ENCODE data around the gene SFXN5.

- TF ChIP-seq CTCF (conservative IDR thresholded peaks at IDR 0.05; ENCODE audit: low read depth, low read length): no peak
- no peak for TF ChIP-seq EZH2phosphoT487 (IDR thresholded peaks at IDR 0.05; ENCODE audit: borderline replicate concordance, low read length)
Observed at GRCh38 chr2:72895154-72895553, 176.4 kb downstream of the SFXN5 start.
